ENCODE measurements around the gene PRKAR1B. TPM values are rescaled to one million over a fixed set of nuclear protein-coding genes. Genes with fewer than 3 reads are reported as not detected.
A peak's percentile ranks its signal among the peaks of the same experiment; 100 is the strongest.

The PRKAR1B gene
- total RNA-seq, 1 donor from 2014 or later = 21.7 TPM

- Mint-ChIP-seq H3K27me3 (ENCODE audit: unreplicated experiment) (peaks cover 4% of the 10 kb centered on the region), H3K9me3 (ENCODE audit: unreplicated experiment) (no peaks in the 10 kb centered on the region), H3K4me3 (ENCODE audit: unreplicated experiment) (no peak overlapping the region), H3K36me3 (ENCODE audit: low read depth, unreplicated experiment) (peaks cover 9% of the 10 kb centered on the region), H3K27ac (ENCODE audit: unreplicated experiment) (peak overlapping the region; percentile 36), H3K4me1 (ENCODE audit: unreplicated experiment) (no peaks in the 10 kb centered on the region)
- DNase-seq (ENCODE audit: low spot score) = no peak
- TF ChIP-seq, protein P1, sequence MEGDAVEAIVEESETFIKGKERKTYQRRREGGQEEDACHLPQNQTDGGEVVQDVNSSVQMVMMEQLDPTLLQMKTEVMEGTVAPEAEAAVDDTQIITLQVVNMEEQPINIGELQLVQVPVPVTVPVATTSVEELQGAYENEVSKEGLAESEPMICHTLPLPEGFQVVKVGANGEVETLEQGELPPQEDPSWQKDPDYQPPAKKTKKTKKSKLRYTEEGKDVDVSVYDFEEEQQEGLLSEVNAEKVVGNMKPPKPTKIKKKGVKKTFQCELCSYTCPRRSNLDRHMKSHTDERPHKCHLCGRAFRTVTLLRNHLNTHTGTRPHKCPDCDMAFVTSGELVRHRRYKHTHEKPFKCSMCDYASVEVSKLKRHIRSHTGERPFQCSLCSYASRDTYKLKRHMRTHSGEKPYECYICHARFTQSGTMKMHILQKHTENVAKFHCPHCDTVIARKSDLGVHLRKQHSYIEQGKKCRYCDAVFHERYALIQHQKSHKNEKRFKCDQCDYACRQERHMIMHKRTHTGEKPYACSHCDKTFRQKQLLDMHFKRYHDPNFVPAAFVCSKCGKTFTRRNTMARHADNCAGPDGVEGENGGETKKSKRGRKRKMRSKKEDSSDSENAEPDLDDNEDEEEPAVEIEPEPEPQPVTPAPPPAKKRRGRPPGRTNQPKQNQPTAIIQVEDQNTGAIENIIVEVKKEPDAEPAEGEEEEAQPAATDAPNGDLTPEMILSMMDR (IDR thresholded peaks at IDR 0.05; ENCODE audit: unreplicated experiment) = no peak
These were observed 152.3 kb downstream of the PRKAR1B start for GRCh38 chr7:574661-575395.

DNA sequence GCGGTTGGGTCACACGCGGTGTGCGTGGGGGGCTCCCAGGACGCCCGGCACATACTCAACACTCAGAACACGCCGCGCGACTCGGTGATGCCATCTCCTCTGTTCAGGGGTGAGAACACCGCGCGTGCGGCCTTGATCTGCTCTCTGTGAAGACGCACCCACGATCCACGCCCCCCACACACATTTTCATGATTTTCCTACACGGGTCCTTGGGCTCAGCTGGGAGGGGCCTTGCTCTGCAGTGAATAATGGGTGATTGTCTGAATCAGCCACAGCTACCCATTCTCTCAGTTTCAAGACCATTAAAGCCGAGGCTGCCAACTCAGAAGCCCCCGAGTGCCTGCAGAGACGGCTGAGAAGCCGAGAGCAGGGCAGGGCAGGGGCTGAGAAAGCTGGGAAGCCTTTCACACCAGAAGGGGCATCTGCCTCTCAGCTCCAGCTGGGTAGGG lies 153.1 kb downstream of the PRKAR1B start:
- Mint-ChIP-seq H3K27ac (ENCODE audit: unreplicated experiment) (no peak overlapping the region), H3K4me1 (ENCODE audit: unreplicated experiment) (no peaks in the 10 kb centered on the region)

DNA sequence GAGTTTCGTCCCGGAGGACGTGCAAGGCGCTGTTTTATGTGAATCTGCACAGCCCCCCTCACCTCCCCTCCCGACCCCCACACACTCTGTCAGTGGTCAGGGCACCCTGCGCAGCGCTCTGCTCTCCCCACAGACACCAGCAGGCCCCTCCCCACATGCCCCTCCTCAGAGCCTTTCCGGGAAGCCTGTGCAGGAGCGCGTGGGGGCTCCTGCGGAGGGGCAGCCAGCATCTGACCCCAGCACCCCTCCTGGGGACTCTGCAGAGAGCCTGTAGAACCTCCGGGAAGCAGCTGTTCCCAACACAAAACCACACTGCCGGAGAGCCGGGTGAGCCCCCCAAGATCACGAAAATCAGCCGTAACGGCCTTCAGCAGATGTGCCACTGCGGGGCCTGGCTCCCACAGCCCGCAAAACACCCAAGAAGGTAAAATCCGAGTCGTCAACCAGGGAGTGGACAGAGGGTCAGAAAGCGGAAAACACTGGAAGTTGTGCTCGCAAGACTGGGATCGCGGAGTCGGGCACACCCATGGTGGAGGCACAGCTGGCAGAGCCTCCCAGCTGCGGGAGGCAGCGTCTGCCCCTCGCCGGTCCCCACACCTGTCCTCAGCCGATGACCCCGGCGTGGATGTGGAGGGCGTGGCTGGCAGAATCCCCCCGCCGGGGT lies 153.7 kb downstream of the PRKAR1B start:
- no peaks in the 10 kb centered on the region for H3K9me3 Mint-ChIP-seq (ENCODE audit: unreplicated experiment)
- no peak for DNase-seq (ENCODE audit: low spot score)
- no peak overlapping the region for H3K4me3 Mint-ChIP-seq (ENCODE audit: unreplicated experiment)
- H3K27ac Mint-ChIP-seq (ENCODE audit: unreplicated experiment) = no peak overlapping the region
- peaks cover 10% of the 10 kb centered on the region for H3K27me3 Mint-ChIP-seq (ENCODE audit: unreplicated experiment)
- H3K36me3 Mint-ChIP-seq (ENCODE audit: low read depth, unreplicated experiment) = peaks cover 14% of the 10 kb centered on the region
- H3K4me1 Mint-ChIP-seq (ENCODE audit: unreplicated experiment) = no peaks in the 10 kb centered on the region
- TF ChIP-seq, protein P1 (IDR thresholded peaks at IDR 0.05; ENCODE audit: unreplicated experiment) = no peak

More for the DNA sequence above, 153.1 kb downstream of the PRKAR1B start:
- Mint-ChIP-seq H3K27me3 (ENCODE audit: unreplicated experiment) (peaks cover 5% of the 10 kb centered on the region), H3K36me3 (ENCODE audit: low read depth, unreplicated experiment) (peaks cover 10% of the 10 kb centered on the region), H3K9me3 (ENCODE audit: unreplicated experiment) (no peaks in the 10 kb centered on the region), H3K4me3 (ENCODE audit: unreplicated experiment) (no peak overlapping the region)
- TF ChIP-seq, protein P1 (IDR thresholded peaks at IDR 0.05; ENCODE audit: unreplicated experiment) = no peak
- no peak for DNase-seq (ENCODE audit: low spot score)

DNA sequence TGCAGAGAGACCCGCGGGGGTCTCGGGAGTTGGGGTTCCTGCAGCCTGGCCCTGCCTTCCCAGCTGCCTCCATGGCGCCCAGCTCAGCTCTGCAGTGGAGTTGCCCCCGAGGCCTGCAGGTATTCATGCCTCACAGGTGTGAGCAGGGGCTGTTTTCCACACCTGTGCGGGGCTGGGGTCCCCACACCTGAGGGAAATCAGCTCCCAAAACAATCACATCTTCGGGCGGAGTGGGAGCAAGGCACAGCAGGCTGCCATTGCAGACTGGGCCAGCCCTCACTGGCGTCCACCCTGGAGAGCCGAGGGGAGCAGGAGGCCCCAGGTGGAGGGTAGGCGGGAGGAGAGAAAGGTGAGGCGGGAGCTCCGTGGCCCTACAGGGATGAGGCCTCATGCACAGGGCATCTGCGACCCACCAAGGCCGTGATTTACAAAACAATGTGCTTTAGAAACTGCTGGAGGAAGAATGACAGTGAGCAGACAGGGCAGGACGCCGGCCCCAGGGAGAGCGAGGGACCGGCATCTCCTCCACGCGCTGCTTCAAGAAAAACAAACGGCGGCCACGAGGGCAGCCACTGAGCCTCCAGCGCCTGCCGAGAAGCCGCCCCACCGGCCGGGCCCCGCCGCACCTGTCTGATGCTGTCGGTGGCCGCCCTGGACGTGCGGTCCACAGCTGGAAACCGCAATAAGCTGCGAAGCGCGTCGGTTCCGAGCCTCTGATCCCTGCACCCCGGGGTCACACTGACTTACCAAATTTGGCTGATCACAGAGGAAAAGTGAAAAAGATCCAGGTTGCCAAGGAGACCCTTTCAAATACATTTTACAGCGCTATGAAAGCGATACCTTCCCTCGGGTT lies 154.4 kb downstream of the PRKAR1B start:
- Mint-ChIP-seq H3K4me1 (ENCODE audit: unreplicated experiment) (no peaks in the 10 kb centered on the region), H3K4me3 (ENCODE audit: unreplicated experiment) (no peak overlapping the region), H3K27ac (ENCODE audit: unreplicated experiment) (no peak overlapping the region), H3K9me3 (ENCODE audit: unreplicated experiment) (no peaks in the 10 kb centered on the region), H3K27me3 (ENCODE audit: unreplicated experiment) (peaks cover 10% of the 10 kb centered on the region), H3K36me3 (ENCODE audit: low read depth, unreplicated experiment) (peaks cover 14% of the 10 kb centered on the region)
- no peak for DNase-seq (ENCODE audit: low spot score)
- TF ChIP-seq, protein P1 (IDR thresholded peaks at IDR 0.05; ENCODE audit: unreplicated experiment) = no peak

Measured in endothelial cell (in vitro differentiated cells).